H7 (cell line): ENCODE measurements around the gene PPM1H. TPM values are rescaled to one million over a fixed set of nuclear protein-coding genes. Genes with fewer than 3 reads are reported as not detected.
"Not testable (repeated sequence)": the region's sequence is repeated elsewhere in the genome, so short reads cannot be mapped to it uniquely, and the experiment has no call there.

Experiments
- DNase-seq: peaks from one replicate; pipeline ENCODE4 v3.0.0; 2012
- H3K27me3 ChIP-seq: 2 replicates; pipeline ENCODE4 v1.6.0; 2011; ENCODE audit warnings: mild to moderate bottlenecking, low read length; ENCODE audit not compliant: control insufficient read depth, insufficient read depth
- H3K36me3 ChIP-seq: replicated peaks from 2 replicates; pipeline ENCODE4 v1.5.1; 2011; ENCODE audit warnings: low read length; ENCODE audit not compliant: control insufficient read depth, insufficient read depth
- H3K4me3 ChIP-seq: 2 replicates; pipeline ENCODE4 v1.5.1; 2011; ENCODE audit warnings: low read depth, mild to moderate bottlenecking, control low read depth, low read length, moderate library complexity; ENCODE audit not compliant: insufficient read depth
- total RNA-seq: library from RNA; depleted of rRNA; stranded (reverse); fragments of >200 nt; shearing (Covaris generic); gene quantifications from 2 replicates; pipeline ENCODE4 v1.2.3, GENCODE V29; 2014

The PPM1H gene
- total RNA-seq, 1 experiment from 2014 or later = 17.0 TPM

- H3K36me3 ChIP-seq = no peaks in the 10 kb centered on the region
- no peak for DNase-seq
- H3K27me3 ChIP-seq = no peaks in the 10 kb centered on the region
- no peak overlapping the region for H3K4me3 ChIP-seq
These were observed 25.4 kb upstream of the PPM1H start for GRCh38 chr12:62960324-62960723.

GRCh38 chr12:62959745-62960144, 24.8 kb upstream of the PPM1H start:
- Histone ChIP-seq H3K36me3 (no peaks in the 10 kb centered on the region), H3K27me3 (no peaks in the 10 kb centered on the region), H3K4me3 (no peak overlapping the region)
- no peak for DNase-seq

- H3K36me3 ChIP-seq = no peaks in the 10 kb centered on the region
- no peak overlapping the region for H3K4me3 ChIP-seq
- no peak for DNase-seq
- H3K27me3 ChIP-seq = no peaks in the 10 kb centered on the region
These were observed 22.4 kb upstream of the PPM1H start for GRCh38 chr12:62957233-62957953.

GRCh38 chr12:62955678-62956077, 20.7 kb upstream of the PPM1H start:
- DNase-seq = no peak
- Histone ChIP-seq H3K27me3 (no peaks in the 10 kb centered on the region), H3K4me3 (no peak overlapping the region), H3K36me3 (no peaks in the 10 kb centered on the region)

GRCh38 chr12:62950317-62950716, 15.4 kb upstream of the PPM1H start:
- Histone ChIP-seq H3K27me3 (no peaks in the 10 kb centered on the region), H3K4me3 (no peak overlapping the region), H3K36me3 (no peaks in the 10 kb centered on the region)
- no peak for DNase-seq

- no peak for DNase-seq
- Histone ChIP-seq H3K4me3 (no peak overlapping the region), H3K36me3 (no peaks in the 10 kb centered on the region), H3K27me3 (no peaks in the 10 kb centered on the region)
These were observed 13.2 kb upstream of the PPM1H start for GRCh38 chr12:62948123-62948522.

GRCh38 chr12:62947364-62947763, 12.4 kb upstream of the PPM1H start:
- no peaks in the 10 kb centered on the region for H3K27me3 ChIP-seq
- H3K36me3 ChIP-seq = no peaks in the 10 kb centered on the region
- H3K4me3 ChIP-seq = no peak overlapping the region
- DNase-seq = no peak

GRCh38 chr12:62943779-62944395, 8.9 kb upstream of the PPM1H start:
- Histone ChIP-seq H3K36me3 (no peaks in the 10 kb centered on the region), H3K27me3 (no peaks in the 10 kb centered on the region), H3K4me3 (no peak overlapping the region)
- DNase-seq = no peak

GRCh38 chr12:62942316-62942715, 7.4 kb upstream of the PPM1H start:
- not testable (repeated sequence) for H3K27me3 ChIP-seq, DNase-seq, H3K4me3 ChIP-seq, H3K36me3 ChIP-seq

- peak; percentile 76 for DNase-seq
- H3K4me3 ChIP-seq = peak overlapping the region; percentile 81
- H3K36me3 ChIP-seq = no peaks in the 10 kb centered on the region
- H3K27me3 ChIP-seq = peaks cover 6% of the 10 kb centered on the region; the same call in 1 of the 2 replicates
These were observed 631 bp downstream of the PPM1H start for GRCh38 chr12:62934239-62934798.

- H3K27me3 ChIP-seq = peaks cover 6% of the 10 kb centered on the region; the same call in 1 of the 2 replicates
- no peak for DNase-seq
These were observed 1.2 kb downstream of the PPM1H start for GRCh38 chr12:62933602-62934238.

GRCh38 chr12:62933220-62933601, 1.7 kb downstream of the PPM1H start:
- H3K27me3 ChIP-seq = peaks cover 6% of the 10 kb centered on the region; the same call in 1 of the 2 replicates
- peak overlapping the region; percentile 81 for H3K4me3 ChIP-seq
- peak; percentile 86 for DNase-seq

More at GRCh38 chr12:62933602-62934238, 1.2 kb downstream of the PPM1H start:
- Histone ChIP-seq H3K36me3 (no peaks in the 10 kb centered on the region), H3K4me3 (peak overlapping the region; percentile 81)

GRCh38 chr12:62931477-62931876, 3.5 kb downstream of the PPM1H start:
- H3K4me3 ChIP-seq = no peak overlapping the region
- no peaks in the 10 kb centered on the region for H3K36me3 ChIP-seq
- H3K27me3 ChIP-seq = peaks cover 6% of the 10 kb centered on the region; the same call in 1 of the 2 replicates
- DNase-seq = no peak

More at GRCh38 chr12:62933220-62933601, 1.7 kb downstream of the PPM1H start:
- no peaks in the 10 kb centered on the region for H3K36me3 ChIP-seq

- Histone ChIP-seq H3K4me3 (no peak overlapping the region), H3K36me3 (no peaks in the 10 kb centered on the region), H3K27me3 (peaks cover 6% of the 10 kb centered on the region; the same call in 1 of the 2 replicates)
- DNase-seq = no peak
These were observed 4.2 kb downstream of the PPM1H start for GRCh38 chr12:62930546-62931425.
